ACC112 (cell line): ENCODE measurements around the gene ACY1.
A peak's percentile ranks its signal among the peaks of the same experiment; 100 is the strongest.

Source experiments
- H2AFZ ChIP-seq: fragments of 200-600 bp; sonication (generic); one replicate; pipeline ENCODE4 v1.6.0; 2017; ENCODE audit warnings: antibody characterized with exemption, low read length; ENCODE audit not compliant: unreplicated experiment
- H3K27ac ChIP-seq: fragments of 200-600 bp; sonication (generic); 2 replicates; pipeline ENCODE4 v1.5.1; 2014; ENCODE audit warnings: low read depth, mild to moderate bottlenecking, antibody characterized with exemption, low read length, moderate library complexity
- H3K27me3 ChIP-seq: fragments of 200-600 bp; sonication (generic); 2 replicates; pipeline ENCODE4 v1.6.1; 2014; ENCODE audit warnings: mild to moderate bottlenecking, antibody characterized with exemption, low read length, moderate library complexity, mixed read lengths; ENCODE audit not compliant: insufficient read depth
- H3K36me3 ChIP-seq: fragments of 200-600 bp; sonication (generic); 2 replicates; pipeline ENCODE4 v1.6.1; 2016; ENCODE audit warnings: mild to moderate bottlenecking, antibody characterized with exemption, low read length, moderate library complexity, mixed read lengths; ENCODE audit not compliant: insufficient read depth
- H3K4me1 ChIP-seq: fragments of 200-600 bp; sonication (generic); one replicate; pipeline ENCODE4 v1.6.1; 2016; ENCODE audit warnings: low read length, mixed read lengths; ENCODE audit not compliant: insufficient read depth, unreplicated experiment, control insufficient read depth
- H3K4me3 ChIP-seq: fragments of 200-600 bp; sonication (generic); 2 replicates; pipeline ENCODE4 v1.5.1; 2014; ENCODE audit warnings: mild to moderate bottlenecking, low read depth, low read length
- H3K79me2 ChIP-seq: fragments of 200-600 bp; sonication (generic); one replicate; pipeline ENCODE4 v1.6.0; 2016; ENCODE audit warnings: low read length; ENCODE audit not compliant: control insufficient read depth, unreplicated experiment, insufficient read depth

Gene ACY1

DNA sequence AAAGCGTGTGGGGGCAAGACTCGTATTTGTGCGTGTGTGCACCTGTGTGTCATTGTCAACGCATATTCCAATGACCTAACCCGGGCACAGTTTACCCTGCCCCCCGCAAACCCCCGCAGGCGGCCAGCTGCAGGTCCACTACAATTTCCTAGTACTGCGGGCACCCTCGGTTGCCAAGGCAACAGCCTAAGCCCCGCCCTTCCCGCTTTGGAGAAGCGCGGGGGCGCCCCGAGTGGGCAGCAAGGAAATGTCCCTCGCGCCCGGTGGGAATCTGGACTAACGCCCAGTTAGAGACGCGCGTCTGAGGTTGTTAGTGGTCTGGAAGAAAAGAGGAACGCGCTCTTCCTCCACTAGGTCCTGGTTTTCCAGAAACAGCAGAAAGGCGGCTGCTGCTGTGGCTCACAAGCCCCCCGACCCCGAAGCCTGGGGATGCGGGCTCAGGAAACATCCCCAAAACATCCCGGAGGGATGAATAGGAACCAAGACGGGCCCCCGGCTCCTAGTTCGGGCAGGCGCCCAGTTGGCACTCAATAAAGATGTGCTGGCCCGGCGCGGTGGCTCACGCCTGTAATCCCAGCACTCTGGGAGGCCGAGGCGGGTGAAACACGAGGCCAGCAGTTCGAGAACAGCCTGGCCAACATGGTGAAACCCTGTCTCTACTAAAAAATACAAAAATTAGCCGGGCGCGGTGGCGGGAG, 7.3 kb upstream of the ACY1 start:
- Histone ChIP-seq H3K79me2 (peaks cover 7% of the 10 kb centered on the region), H3K4me1 (peaks cover 18% of the 10 kb centered on the region), H3K27me3 (no peaks in the 10 kb centered on the region), H3K4me3 (peak overlapping the region; percentile 93), H2AFZ (no peak overlapping the region), H3K27ac (no peak overlapping the region), H3K36me3 (no peaks in the 10 kb centered on the region)

GRCh38 chr3:51977446-51978142, 5.7 kb upstream of the ACY1 start:
- H2AFZ ChIP-seq: no peak overlapping the region
- H3K36me3 ChIP-seq: no peaks in the 10 kb centered on the region
- H3K27ac ChIP-seq: no peak overlapping the region
- no peaks in the 10 kb centered on the region for H3K27me3 ChIP-seq
- no peak overlapping the region for H3K4me3 ChIP-seq
- H3K79me2 ChIP-seq: peaks cover 11% of the 10 kb centered on the region
- peaks cover 23% of the 10 kb centered on the region for H3K4me1 ChIP-seq

GRCh38 chr3:51978143-51978502, 5.2 kb upstream of the ACY1 start:
- Histone ChIP-seq H3K4me1 (peaks cover 23% of the 10 kb centered on the region), H3K27me3 (no peaks in the 10 kb centered on the region), H2AFZ (no peak overlapping the region), H3K4me3 (no peak overlapping the region), H3K36me3 (no peaks in the 10 kb centered on the region), H3K79me2 (peaks cover 11% of the 10 kb centered on the region), H3K27ac (no peak overlapping the region)

GRCh38 chr3:51980253-51980652, 3.1 kb upstream of the ACY1 start:
- H3K36me3 ChIP-seq: no peaks in the 10 kb centered on the region
- no peak overlapping the region for H2AFZ ChIP-seq
- H3K27ac ChIP-seq: no peak overlapping the region
- peaks cover 23% of the 10 kb centered on the region for H3K4me1 ChIP-seq
- no peaks in the 10 kb centered on the region for H3K27me3 ChIP-seq
- peaks cover 13% of the 10 kb centered on the region for H3K79me2 ChIP-seq
- H3K4me3 ChIP-seq: no peak overlapping the region

- H3K27ac ChIP-seq: peak overlapping the region; percentile 77
Observed at GRCh38 chr3:51982352-51982837, 940 bp upstream of the ACY1 start.

GRCh38 chr3:51983578-51984268, 388 bp downstream of the ACY1 start:
- Histone ChIP-seq H3K27me3 (no peaks in the 10 kb centered on the region), H3K4me3 (peak overlapping the region; percentile 85), H3K36me3 (no peaks in the 10 kb centered on the region), H3K79me2 (peaks cover 13% of the 10 kb centered on the region), H3K27ac (peak overlapping the region; percentile 77), H2AFZ (no peak overlapping the region), H3K4me1 (peaks cover 14% of the 10 kb centered on the region)

More at GRCh38 chr3:51982352-51982837, 940 bp upstream of the ACY1 start:
- no peaks in the 10 kb centered on the region for H3K27me3 ChIP-seq
- peaks cover 13% of the 10 kb centered on the region for H3K79me2 ChIP-seq
- H3K36me3 ChIP-seq: no peaks in the 10 kb centered on the region
- H3K4me3 ChIP-seq: peak overlapping the region; percentile 85
- peaks cover 14% of the 10 kb centered on the region for H3K4me1 ChIP-seq
- peak overlapping the region; percentile 40 for H2AFZ ChIP-seq

- peak overlapping the region; percentile 85 for H3K4me3 ChIP-seq
- peaks cover 14% of the 10 kb centered on the region for H3K4me1 ChIP-seq
Observed at GRCh38 chr3:51984269-51984647, 923 bp downstream of the ACY1 start.

GRCh38 chr3:51985063-51985462, 1.7 kb downstream of the ACY1 start:
- H3K36me3 ChIP-seq: no peaks in the 10 kb centered on the region
- peaks cover 14% of the 10 kb centered on the region for H3K4me1 ChIP-seq
- peaks cover 13% of the 10 kb centered on the region for H3K79me2 ChIP-seq
- H3K4me3 ChIP-seq: no peak overlapping the region
- H2AFZ ChIP-seq: no peak overlapping the region
- no peaks in the 10 kb centered on the region for H3K27me3 ChIP-seq
- H3K27ac ChIP-seq: no peak overlapping the region

More at GRCh38 chr3:51984269-51984647, 923 bp downstream of the ACY1 start:
- H3K27me3 ChIP-seq: no peaks in the 10 kb centered on the region
- peaks cover 13% of the 10 kb centered on the region for H3K79me2 ChIP-seq
- H3K36me3 ChIP-seq: no peaks in the 10 kb centered on the region
- no peak overlapping the region for H2AFZ ChIP-seq
- H3K27ac ChIP-seq: peak overlapping the region; percentile 77

DNA sequence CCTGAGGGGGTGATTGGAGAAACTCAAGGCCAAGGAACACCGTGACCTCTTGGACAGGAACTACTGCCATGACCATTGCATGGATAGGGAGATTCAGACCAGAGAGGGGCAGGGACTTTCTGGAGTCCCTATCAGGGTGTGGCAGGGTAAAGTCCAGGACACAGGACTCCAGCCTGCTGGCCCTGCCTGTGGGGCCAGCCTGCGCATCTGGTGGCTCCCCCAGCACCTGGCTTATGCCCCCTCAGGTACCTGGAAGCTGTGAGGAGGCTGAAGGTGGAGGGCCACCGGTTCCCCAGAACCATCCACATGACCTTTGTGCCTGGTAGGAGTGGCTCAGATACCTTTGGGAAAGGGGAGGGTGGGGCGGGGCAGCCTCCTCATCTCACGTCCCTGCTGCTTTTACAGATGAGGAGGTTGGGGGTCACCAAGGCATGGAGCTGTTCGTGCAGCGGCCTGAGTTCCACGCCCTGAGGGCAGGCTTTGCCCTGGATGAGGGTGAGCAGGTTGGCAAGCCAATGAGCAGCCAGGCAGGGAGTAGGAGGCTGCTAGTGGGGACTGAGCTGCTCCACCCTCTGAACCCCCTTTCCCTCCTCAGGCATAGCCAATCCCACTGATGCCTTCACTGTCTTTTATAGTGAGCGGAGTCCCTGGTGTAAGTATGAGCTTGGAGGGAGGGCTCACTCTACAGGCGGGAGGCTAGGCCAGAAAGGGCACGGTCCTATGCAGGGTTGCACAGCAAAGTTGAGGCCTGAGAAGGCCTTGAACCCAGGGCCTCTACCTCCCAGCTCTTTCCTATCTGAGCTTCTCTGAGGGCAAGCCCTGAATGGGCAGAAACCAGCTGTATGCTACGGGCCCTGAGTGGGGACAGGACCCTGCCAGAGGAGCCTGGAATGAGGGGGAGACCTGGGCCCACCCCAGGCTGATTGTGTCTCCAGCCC, 2.9 kb downstream of the ACY1 start:
- H3K4me3 ChIP-seq: no peak overlapping the region
- H2AFZ ChIP-seq: no peak overlapping the region
- H3K27ac ChIP-seq: no peak overlapping the region
- peaks cover 9% of the 10 kb centered on the region for H3K79me2 ChIP-seq
- H3K4me1 ChIP-seq: peaks cover 14% of the 10 kb centered on the region
- H3K27me3 ChIP-seq: no peaks in the 10 kb centered on the region
- H3K36me3 ChIP-seq: peaks cover under 1% of the 10 kb centered on the region; the same call in 1 of the 2 replicates

DNA sequence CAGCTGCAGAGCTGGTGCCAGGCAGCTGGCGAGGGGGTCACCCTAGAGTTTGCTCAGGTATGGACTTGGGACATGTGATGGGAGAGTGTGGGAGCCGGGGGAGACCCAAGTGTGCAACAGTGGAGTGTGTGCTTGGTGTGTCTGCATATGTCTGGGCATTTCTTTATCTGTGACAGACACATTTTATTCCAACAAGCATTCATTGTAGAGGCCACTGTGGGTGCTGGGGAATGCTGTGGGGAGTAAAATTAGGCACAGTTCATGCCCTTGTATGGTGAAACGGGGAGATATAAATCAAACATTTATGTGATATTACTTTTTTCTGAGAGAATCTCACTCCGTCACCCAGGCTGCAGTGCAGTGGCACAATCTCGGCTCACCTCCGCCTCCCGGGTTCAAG, 4.2 kb downstream of the ACY1 start:
- peaks cover 9% of the 10 kb centered on the region for H3K79me2 ChIP-seq
- H3K27ac ChIP-seq: no peak overlapping the region
- H3K4me1 ChIP-seq: peaks cover 8% of the 10 kb centered on the region
- H3K27me3 ChIP-seq: no peaks in the 10 kb centered on the region
- peaks cover 11% of the 10 kb centered on the region for H3K36me3 ChIP-seq
- H3K4me3 ChIP-seq: no peak overlapping the region
- H2AFZ ChIP-seq: no peak overlapping the region
